ENCODE measurements around the gene EIF3I. TPM values are rescaled to one million over a fixed set of nuclear protein-coding genes. Genes with fewer than 3 reads are reported as not detected.

Gene EIF3I
- total and polyA plus RNA-seq, 2 of the 13 experiments (the other 11 are each of a cell fraction or from before 2014, with no cell fraction given), result 210 to 223 TPM

DNA sequence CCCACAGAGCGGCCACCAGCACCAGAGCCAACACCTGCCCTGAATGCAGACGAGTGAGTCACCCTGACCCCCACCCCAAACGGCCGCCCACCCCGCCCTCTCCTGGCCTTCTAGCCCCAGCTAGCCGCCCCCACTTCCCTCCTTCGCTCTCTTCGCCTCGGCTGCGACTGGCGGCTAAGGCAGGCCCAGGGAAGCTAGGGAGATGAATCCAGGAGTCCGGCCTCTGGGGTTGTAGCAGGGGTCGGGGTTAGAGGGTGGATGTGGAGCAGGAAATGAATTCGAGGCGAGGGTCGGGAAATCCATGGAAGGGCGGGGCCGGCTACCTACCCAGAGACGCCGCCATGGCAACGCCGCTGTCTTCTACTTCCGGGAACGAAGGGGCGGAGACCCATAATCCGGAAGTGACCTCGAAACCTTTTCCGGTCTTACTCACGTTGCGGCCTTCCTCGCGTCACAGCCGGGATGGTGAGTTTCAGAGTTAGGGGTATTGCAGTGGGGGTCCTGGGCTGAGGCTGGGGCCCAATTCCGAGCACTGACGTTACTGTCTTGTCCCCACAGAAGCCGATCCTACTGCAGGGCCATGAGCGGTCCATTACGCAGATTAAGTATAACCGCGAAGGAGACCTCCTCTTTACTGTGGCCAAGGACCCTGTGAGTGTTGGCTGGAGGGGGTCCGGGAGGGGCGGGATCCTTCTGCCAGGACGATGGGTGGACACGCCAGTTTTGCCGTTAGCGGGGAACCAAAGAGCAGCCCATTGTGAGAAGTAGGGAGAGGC lies at the start of gene EIF3I, which contains the start of gene TMEM234 (continued):
- TF ChIP-seq, protein P1, sequence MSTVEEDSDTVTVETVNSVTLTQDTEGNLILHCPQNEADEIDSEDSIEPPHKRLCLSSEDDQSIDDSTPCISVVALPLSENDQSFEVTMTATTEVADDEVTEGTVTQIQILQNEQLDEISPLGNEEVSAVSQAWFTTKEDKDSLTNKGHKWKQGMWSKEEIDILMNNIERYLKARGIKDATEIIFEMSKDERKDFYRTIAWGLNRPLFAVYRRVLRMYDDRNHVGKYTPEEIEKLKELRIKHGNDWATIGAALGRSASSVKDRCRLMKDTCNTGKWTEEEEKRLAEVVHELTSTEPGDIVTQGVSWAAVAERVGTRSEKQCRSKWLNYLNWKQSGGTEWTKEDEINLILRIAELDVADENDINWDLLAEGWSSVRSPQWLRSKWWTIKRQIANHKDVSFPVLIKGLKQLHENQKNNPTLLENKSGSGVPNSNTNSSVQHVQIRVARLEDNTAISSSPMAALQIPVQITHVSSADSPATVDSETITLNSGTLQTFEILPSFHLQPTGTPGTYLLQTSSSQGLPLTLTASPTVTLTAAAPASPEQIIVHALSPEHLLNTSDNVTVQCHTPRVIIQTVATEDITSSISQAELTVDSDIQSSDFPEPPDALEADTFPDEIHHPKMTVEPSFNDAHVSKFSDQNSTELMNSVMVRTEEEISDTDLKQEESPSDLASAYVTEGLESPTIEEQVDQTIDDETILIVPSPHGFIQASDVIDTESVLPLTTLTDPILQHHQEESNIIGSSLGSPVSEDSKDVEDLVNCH (CRISPR knock-in tag; IDR thresholded peaks at IDR 0.05), result no peak
- TF ChIP-seq HDAC1 (CRISPR knock-in tag; IDR thresholded peaks at IDR 0.05), result peak; percentile 87
- TF ChIP-seq NFYB (CRISPR knock-in tag; IDR thresholded peaks at IDR 0.05), result no peak
- peak; percentile 79; the same call in 1 of the 2 replicates for TF ChIP-seq ZNF605 (CRISPR knock-in tag; IDR thresholded peaks at IDR 0.05)
- TF ChIP-seq ZNF292 (CRISPR knock-in tag; IDR thresholded peaks at IDR 0.05; ENCODE audit: borderline replicate concordance, low read depth), result no peak
- TF ChIP-seq, protein P2, sequence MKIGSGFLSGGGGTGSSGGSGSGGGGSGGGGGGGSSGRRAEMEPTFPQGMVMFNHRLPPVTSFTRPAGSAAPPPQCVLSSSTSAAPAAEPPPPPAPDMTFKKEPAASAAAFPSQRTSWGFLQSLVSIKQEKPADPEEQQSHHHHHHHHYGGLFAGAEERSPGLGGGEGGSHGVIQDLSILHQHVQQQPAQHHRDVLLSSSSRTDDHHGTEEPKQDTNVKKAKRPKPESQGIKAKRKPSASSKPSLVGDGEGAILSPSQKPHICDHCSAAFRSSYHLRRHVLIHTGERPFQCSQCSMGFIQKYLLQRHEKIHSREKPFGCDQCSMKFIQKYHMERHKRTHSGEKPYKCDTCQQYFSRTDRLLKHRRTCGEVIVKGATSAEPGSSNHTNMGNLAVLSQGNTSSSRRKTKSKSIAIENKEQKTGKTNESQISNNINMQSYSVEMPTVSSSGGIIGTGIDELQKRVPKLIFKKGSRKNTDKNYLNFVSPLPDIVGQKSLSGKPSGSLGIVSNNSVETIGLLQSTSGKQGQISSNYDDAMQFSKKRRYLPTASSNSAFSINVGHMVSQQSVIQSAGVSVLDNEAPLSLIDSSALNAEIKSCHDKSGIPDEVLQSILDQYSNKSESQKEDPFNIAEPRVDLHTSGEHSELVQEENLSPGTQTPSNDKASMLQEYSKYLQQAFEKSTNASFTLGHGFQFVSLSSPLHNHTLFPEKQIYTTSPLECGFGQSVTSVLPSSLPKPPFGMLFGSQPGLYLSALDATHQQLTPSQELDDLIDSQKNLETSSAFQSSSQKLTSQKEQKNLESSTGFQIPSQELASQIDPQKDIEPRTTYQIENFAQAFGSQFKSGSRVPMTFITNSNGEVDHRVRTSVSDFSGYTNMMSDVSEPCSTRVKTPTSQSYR (CRISPR knock-in tag; IDR thresholded peaks at IDR 0.05; ENCODE audit: borderline replicate concordance), result 0 out of 2 replicates have a peak, but pooled peaks have one; percentile 5
- TF ChIP-seq ZNF780A (CRISPR knock-in tag; IDR thresholded peaks at IDR 0.05), result no peak
- TF ChIP-seq ZBTB42 (CRISPR knock-in tag; IDR thresholded peaks at IDR 0.05), result 0 out of 2 replicates have a peak, but pooled peaks have one; percentile 71
- no peak for TF ChIP-seq ZNF136 (CRISPR knock-in tag; IDR thresholded peaks at IDR 0.05; ENCODE audit: low read depth)
- no peak for TF ChIP-seq MIER2 (CRISPR knock-in tag; IDR thresholded peaks at IDR 0.05)
- peak; percentile 34; the same call in 1 of the 2 replicates for TF ChIP-seq ZBTB38 (CRISPR knock-in tag; IDR thresholded peaks at IDR 0.05)
- no peak for TF ChIP-seq ZNF20 (CRISPR knock-in tag; IDR thresholded peaks at IDR 0.05)
- TF ChIP-seq CENPX (CRISPR knock-in tag; IDR thresholded peaks at IDR 0.05), result no peak
- TF ChIP-seq HNRNPUL1 (IDR thresholded peaks at IDR 0.05; ENCODE audit: low read depth, low read length), result no peak
- TF ChIP-seq RARA (CRISPR knock-in tag; IDR thresholded peaks at IDR 0.05), result no peak
- TF ChIP-seq ZNF558 (CRISPR knock-in tag; IDR thresholded peaks at IDR 0.05; ENCODE audit: borderline replicate concordance), result no peak; the same call in 1 of the 2 replicates
- TF ChIP-seq, protein P3, sequence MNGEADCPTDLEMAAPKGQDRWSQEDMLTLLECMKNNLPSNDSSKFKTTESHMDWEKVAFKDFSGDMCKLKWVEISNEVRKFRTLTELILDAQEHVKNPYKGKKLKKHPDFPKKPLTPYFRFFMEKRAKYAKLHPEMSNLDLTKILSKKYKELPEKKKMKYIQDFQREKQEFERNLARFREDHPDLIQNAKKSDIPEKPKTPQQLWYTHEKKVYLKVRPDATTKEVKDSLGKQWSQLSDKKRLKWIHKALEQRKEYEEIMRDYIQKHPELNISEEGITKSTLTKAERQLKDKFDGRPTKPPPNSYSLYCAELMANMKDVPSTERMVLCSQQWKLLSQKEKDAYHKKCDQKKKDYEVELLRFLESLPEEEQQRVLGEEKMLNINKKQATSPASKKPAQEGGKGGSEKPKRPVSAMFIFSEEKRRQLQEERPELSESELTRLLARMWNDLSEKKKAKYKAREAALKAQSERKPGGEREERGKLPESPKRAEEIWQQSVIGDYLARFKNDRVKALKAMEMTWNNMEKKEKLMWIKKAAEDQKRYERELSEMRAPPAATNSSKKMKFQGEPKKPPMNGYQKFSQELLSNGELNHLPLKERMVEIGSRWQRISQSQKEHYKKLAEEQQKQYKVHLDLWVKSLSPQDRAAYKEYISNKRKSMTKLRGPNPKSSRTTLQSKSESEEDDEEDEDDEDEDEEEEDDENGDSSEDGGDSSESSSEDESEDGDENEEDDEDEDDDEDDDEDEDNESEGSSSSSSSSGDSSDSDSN (CRISPR knock-in tag; IDR thresholded peaks at IDR 0.05), result peak; percentile 51; the same call in 1 of the 2 replicates
- TF ChIP-seq, protein P4, sequence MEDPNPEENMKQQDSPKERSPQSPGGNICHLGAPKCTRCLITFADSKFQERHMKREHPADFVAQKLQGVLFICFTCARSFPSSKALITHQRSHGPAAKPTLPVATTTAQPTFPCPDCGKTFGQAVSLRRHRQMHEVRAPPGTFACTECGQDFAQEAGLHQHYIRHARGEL (CRISPR knock-in tag; IDR thresholded peaks at IDR 0.05), result no peak
- TF ChIP-seq HMG20B (CRISPR knock-in tag; conservative IDR thresholded peaks at IDR 0.05), result no peak
- TF ChIP-seq, protein P5, sequence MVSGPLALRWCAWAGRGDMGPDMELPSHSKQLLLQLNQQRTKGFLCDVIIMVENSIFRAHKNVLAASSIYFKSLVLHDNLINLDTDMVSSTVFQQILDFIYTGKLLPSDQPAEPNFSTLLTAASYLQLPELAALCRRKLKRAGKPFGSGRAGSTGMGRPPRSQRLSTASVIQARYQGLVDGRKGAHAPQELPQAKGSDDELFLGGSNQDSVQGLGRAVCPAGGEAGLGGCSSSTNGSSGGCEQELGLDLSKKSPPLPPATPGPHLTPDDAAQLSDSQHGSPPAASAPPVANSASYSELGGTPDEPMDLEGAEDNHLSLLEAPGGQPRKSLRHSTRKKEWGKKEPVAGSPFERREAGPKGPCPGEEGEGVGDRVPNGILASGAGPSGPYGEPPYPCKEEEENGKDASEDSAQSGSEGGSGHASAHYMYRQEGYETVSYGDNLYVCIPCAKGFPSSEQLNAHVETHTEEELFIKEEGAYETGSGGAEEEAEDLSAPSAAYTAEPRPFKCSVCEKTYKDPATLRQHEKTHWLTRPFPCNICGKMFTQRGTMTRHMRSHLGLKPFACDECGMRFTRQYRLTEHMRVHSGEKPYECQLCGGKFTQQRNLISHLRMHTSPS (CRISPR knock-in tag; IDR thresholded peaks at IDR 0.05; ENCODE audit: low read depth), result no peak

Data from HepG2 (cell line).